IgD-negative memory B cell (primary cell): Measurements from ENCODE around the gene SLC37A3. TPM values are rescaled to one million over a fixed set of nuclear protein-coding genes. Genes with fewer than 3 reads are reported as not detected.
"Not testable (repeated sequence)": the region's sequence is repeated elsewhere in the genome, so short reads cannot be mapped to it uniquely, and the experiment has no call there.

ENCODE experiments used
- H3K27ac Mint-ChIP-seq, 3 donors: one replicate each; pipeline ENCODE4 v1.8.0; 2020 to 2022; ENCODE audit warnings: mild to moderate bottlenecking in 3 of 3, mixed read lengths in 3 of 3, moderate library complexity in 1 of 3
- H3K27me3 Mint-ChIP-seq: one replicate; pipeline ENCODE4 v1.8.0; 2021; ENCODE audit warnings: mixed read lengths
- H3K36me3 Mint-ChIP-seq: one replicate; pipeline ENCODE4 v1.8.0; 2020; ENCODE audit warnings: mild to moderate bottlenecking, mixed read lengths
- H3K4me1 Mint-ChIP-seq, 3 donors: one replicate each; pipeline ENCODE4 v1.8.0; 2020 to 2022; ENCODE audit warnings: mixed read lengths in 3 of 3, mild to moderate bottlenecking in 1 of 3
- H3K4me3 Mint-ChIP-seq, 4 donors: one replicate each; pipeline ENCODE4 v1.8.0; 2020 to 2022; ENCODE audit warnings: mild to moderate bottlenecking in 4 of 4, mixed read lengths in 4 of 4, moderate library complexity in 3 of 4
- H3K9me3 Mint-ChIP-seq, 3 donors: one replicate each; pipeline ENCODE4 v1.8.0; 2020 to 2021; ENCODE audit warnings: mixed read lengths in 3 of 3, mild to moderate bottlenecking in 1 of 3
- polyA plus RNA-seq: library from polyadenylated mRNA; unstranded; fragments of 300-500 nt; fragmentation: Illumina TruSeq; gene quantifications from one replicate; pipeline ENCODE4 v1.2.3, GENCODE V29; 2021

SLC37A3 gene
- polyA plus RNA-seq, 1 donor from 2014 or later: 5.4 TPM

DNA sequence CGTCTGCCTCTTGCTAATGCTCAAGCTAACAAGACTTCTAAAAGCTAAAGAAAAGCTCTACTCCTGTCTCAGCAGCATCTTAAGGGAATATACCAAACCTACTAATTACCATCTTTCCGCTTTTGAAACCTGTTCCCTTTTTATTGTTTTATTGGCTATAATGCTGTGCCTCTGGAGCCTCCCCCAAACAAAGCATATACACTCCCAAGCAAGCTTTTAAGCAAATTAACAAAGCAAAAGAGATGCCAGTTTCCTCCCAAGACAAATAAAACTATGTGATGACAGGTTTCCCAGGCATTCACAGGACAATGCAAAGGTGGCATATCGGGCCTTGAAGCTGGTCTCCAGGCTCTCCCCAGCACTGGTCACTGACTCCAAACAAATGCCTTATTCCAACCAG, 52.9 kb downstream of the SLC37A3 start:
- H3K36me3 Mint-ChIP-seq: peaks cover 10% of the 10 kb centered on the region
- H3K4me1 Mint-ChIP-seq: peaks cover 0 to 5% (median 0%) of the 10 kb centered on the region in 3 donors
- no peak overlapping the region for H3K4me3 Mint-ChIP-seq
- no peaks in the 10 kb centered on the region for H3K9me3 Mint-ChIP-seq
- H3K27ac Mint-ChIP-seq: no peak overlapping the region
- no peaks in the 10 kb centered on the region for H3K27me3 Mint-ChIP-seq

DNA sequence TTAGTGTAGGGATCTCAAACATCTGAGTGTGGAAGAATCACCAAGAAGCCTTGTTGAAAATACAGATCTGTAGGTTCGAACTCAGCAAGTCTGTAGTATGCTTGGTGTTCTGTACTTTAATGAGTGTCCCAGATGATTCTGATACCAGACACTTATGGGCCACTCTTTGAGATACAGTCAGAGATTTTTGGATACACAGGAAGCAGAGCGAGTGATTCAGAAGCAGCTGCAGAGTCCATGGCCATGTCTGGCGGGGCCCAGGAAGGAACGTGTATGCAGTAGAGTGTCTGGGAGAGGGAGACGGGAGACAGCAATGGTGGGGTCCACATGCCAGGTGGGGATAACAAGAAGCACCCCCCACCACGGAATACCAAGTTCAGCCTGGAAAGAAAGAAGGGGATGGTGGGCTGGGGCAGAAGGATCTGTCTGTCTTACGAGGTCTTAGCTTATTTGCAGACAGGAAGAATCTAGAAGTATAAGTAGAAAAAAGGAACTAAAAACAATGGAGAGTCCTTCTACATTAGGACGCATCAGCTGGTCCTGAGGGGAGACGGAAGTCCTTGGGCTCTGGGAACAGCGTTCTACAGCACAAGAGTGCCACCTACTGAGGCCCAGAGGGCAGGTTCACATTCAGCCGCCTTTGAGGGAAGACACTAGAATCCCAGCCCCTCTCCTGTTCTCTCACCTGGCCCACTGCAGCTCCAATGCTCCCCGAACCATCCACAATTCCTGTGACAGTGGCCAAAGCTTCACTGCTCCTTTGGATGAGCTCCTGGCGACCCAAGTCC, 55.4 kb downstream of the SLC37A3 start:
- peak overlapping the region in 1 of 4 donors; percentile 14 for H3K4me3 Mint-ChIP-seq
- H3K27ac Mint-ChIP-seq: no peak overlapping the region
- no peaks in the 10 kb centered on the region for H3K27me3 Mint-ChIP-seq
- peaks cover 10% of the 10 kb centered on the region for H3K36me3 Mint-ChIP-seq
- no peaks in the 10 kb centered on the region for H3K9me3 Mint-ChIP-seq
- H3K4me1 Mint-ChIP-seq: peaks cover 0 to 5% (median 0%) of the 10 kb centered on the region in 3 donors

DNA sequence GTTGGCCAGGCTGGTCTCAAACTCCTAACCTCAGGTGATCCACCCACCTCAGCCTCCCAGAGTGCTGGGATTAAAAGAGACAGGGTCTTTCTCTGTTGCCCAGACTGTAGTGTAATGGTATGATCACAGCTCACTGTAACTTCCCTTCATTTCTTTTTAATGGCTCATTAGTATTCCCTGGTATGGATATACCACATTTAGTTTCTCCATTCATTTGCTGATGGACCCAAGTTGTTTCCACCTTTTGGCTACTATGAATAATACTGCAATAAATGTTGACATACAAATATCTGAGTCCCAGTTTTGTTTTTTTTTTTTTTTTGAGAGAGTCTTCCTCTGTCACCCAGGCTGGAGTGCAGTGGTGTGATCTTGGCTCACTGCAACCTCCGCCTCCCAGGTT, 59.4 kb downstream of the SLC37A3 start:
- not testable (repeated sequence) for H3K36me3 Mint-ChIP-seq, H3K27ac Mint-ChIP-seq

DNA sequence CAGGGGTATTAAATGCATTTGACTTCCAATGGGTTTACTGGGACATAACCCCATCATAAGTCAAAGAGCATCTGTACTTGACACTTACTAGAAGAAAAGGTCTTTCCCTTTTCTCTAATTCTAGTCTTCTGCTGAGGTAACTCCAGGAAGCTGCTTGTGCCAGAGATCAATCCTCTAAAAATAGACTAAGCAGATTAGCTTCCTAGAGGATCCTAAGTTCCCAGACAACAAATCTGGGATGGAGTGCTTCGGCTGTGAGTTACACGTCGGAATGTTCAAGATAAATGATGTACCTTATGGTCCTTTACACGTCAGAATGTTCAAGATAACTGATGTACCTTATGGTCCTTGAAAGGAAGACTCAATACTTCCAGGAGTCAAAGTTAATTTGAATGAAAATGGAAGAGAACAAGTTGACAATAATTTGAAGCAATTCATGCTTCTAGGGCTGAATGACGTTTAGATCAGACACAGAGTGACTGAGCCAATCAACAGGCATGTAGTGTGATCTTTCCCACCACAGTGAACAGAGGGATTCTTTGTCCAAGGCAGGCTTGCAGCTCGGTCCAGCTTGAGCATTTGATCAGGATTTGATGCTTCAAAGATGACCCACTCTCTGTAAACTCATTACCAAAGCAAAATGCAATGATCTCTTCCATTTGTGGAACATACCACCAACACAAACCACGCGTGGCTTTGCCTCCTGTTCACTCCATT, 63.8 kb downstream of the SLC37A3 start:
- Mint-ChIP-seq H3K4me3 (no peak overlapping the region), H3K36me3 (peaks cover 6% of the 10 kb centered on the region), H3K27ac (peak overlapping the region in 1 of 3 donors; percentile 81), H3K9me3 (no peaks in the 10 kb centered on the region), H3K4me1 (peaks cover 0 to 3% (median 0%) of the 10 kb centered on the region in 3 donors), H3K27me3 (no peaks in the 10 kb centered on the region)

More for the DNA sequence above, 59.4 kb downstream of the SLC37A3 start:
- H3K9me3 Mint-ChIP-seq, H3K4me1 Mint-ChIP-seq, H3K27me3 Mint-ChIP-seq, H3K4me3 Mint-ChIP-seq: not testable (repeated sequence)

DNA sequence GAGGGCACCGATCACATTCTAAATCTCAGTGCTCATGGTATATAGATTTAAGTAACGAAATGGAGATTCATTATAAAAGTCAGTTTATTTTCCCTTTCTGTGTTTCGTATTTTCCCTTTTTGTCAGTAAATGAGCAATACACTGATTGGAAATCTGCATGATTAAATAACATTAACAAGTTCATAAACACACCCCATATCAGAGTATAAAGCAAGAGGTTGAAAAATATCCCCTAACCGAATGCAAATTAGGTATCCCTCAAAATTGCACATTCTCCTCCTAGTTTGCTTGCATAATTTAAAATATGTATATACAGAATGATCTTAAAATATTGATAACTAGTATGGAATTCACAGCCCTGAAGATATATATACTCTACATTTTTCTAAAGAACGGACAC, 64.6 kb downstream of the SLC37A3 start:
- Mint-ChIP-seq H3K4me3 (no peak overlapping the region), H3K27me3 (no peaks in the 10 kb centered on the region), H3K27ac (no peak overlapping the region), H3K4me1 (peaks cover 0 to 3% (median 0%) of the 10 kb centered on the region in 3 donors), H3K36me3 (peaks cover 6% of the 10 kb centered on the region), H3K9me3 (no peaks in the 10 kb centered on the region)

DNA sequence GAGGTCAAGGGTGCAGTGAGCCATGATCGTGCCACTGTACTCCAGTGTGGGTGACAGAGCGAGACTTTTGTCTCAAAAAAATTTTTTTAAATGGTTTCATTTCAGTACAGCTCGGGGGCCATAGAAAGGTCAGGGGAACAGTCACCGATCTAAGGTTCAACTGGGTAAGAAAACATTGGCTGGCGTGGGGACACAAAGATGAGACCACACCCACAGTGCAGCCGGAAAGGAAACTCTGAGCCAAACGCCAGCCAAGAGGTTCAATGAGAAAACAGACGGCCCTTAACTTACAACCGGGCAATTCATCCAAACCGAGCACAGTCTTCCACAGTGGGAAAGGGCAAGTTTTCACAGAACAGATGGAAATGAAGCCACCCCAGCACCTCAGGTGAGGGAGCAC, 65.1 kb downstream of the SLC37A3 start:
- H3K36me3 Mint-ChIP-seq: peaks cover 6% of the 10 kb centered on the region
- H3K9me3 Mint-ChIP-seq: no peaks in the 10 kb centered on the region
- H3K27me3 Mint-ChIP-seq: no peaks in the 10 kb centered on the region
- no peak overlapping the region for H3K4me3 Mint-ChIP-seq
- peaks cover 0 to 3% (median 0%) of the 10 kb centered on the region in 3 donors for H3K4me1 Mint-ChIP-seq
- H3K27ac Mint-ChIP-seq: no peak overlapping the region

DNA sequence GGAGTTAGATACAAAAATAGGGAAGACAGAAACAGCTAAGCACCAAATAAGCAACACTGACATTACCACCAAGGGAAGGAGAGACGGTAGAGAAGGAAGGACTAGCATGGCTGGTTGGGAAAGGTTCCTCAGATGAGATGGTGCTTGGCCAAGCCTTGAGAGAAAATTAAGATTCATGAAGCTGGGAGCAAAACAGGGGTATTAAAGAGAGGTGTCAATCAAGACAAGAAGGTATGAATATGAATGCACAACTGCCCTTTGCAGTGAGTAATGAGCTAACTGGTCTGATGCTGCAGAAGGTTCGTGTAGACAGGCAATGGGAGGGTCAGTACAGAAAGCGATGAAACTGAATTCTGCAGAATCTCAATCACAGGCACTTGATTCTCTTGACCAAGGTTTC, 67.7 kb downstream of the SLC37A3 start:
- Mint-ChIP-seq H3K27me3 (no peaks in the 10 kb centered on the region), H3K9me3 (peaks cover 0 to 2% (median 0%) of the 10 kb centered on the region in 3 donors), H3K4me1 (peaks cover 0 to 3% (median 0%) of the 10 kb centered on the region in 3 donors), H3K36me3 (peaks cover 6% of the 10 kb centered on the region), H3K4me3 (no peak overlapping the region), H3K27ac (no peak overlapping the region)

DNA sequence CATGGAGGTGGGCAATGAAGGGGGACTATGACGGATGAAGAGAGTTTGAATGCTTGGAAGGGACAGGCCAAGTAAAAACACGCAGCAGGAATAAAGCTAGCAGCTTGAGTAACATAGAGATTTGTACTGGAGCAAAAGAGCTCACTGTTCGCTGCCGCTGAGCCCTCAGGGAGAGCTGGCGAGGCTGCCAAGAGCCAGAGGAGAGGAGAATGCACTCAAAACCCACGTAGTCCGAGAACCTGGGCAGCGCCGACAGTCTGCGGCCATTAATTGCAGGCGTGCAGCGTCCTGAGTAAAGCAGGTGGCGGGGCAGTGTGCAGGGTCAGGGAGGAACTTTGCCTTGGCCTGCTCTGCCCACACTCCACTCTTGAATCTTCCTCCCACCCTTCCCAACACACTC, 68.2 kb downstream of the SLC37A3 start:
- no peaks in the 10 kb centered on the region for H3K27me3 Mint-ChIP-seq
- H3K9me3 Mint-ChIP-seq: peaks cover 0 to 2% (median 0%) of the 10 kb centered on the region in 3 donors
- peaks cover 0 to 2% (median 0%) of the 10 kb centered on the region in 3 donors for H3K4me1 Mint-ChIP-seq
- H3K4me3 Mint-ChIP-seq: no peak overlapping the region
- no peak overlapping the region for H3K27ac Mint-ChIP-seq
- peaks cover 6% of the 10 kb centered on the region for H3K36me3 Mint-ChIP-seq

DNA sequence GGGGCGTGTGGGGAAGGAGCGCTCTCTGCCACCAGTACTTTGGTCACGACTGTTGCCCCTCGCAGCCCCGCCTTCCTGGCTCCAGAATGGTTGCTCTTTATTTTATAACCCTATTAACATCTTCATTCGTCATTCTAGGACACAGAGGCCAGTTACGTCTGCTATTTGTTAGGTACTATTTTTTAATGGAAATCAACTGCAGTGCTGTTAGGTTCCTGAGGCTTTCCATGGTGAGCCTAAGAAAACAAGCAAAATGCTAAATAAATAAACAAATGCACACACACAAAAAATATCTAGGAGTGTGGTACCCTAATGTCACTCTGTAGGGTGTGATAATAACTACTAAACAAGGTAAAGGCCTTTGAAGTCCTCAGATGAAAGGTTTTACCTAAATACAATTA, 71.1 kb downstream of the SLC37A3 start:
- H3K36me3 Mint-ChIP-seq: no peaks in the 10 kb centered on the region
- H3K4me3 Mint-ChIP-seq: no peak overlapping the region
- H3K9me3 Mint-ChIP-seq: peaks cover 0 to 2% (median 0%) of the 10 kb centered on the region in 3 donors
- H3K27ac Mint-ChIP-seq: peak overlapping the region in 1 of 3 donors; percentile 23
- H3K4me1 Mint-ChIP-seq: no peaks in the 10 kb centered on the region
- no peaks in the 10 kb centered on the region for H3K27me3 Mint-ChIP-seq

DNA sequence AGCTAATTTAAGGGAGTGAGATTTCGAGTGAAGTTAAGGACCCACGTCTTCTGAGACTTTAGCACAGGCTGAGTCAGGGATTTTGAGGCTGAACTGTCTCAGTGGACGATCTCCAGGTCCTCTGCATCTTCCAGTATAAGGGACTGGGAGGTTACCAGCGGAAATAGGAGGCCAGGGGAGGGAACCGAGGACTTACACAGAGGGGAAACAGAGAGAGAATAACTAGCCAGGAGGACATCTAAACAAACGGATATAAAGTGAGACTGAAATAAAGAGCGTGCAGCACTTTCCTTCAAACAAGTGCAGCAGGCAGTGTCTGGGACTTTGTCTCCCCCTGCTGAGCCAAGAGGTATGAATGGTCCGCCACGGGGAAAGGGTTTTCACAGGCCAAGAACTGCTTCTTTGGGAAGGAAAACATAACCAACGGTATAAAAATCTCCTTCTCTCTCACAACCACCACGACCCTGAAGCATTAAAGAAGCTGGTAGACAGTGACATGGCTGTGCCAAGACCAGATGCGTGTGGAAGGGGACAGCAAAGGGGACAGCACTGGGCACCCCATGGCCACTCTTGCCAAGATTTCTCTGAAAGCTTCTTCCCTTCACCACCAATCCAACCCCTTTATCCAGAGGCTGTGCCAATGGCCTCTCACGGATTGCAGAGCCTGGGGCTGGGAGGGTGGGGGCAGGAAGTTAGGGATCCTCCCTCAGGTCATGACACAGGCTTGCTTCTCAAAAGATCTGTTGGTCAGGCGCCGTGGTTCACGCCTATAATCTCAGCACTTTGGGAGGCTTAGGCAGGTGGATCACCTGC, 72.0 kb downstream of the SLC37A3 start:
- Mint-ChIP-seq H3K27ac (peak overlapping the region in 1 of 3 donors; percentile 23), H3K36me3 (no peaks in the 10 kb centered on the region), H3K4me1 (no peaks in the 10 kb centered on the region), H3K9me3 (peaks cover 0 to 2% (median 0%) of the 10 kb centered on the region in 3 donors), H3K4me3 (no peak overlapping the region), H3K27me3 (peaks cover 2% of the 10 kb centered on the region)

DNA sequence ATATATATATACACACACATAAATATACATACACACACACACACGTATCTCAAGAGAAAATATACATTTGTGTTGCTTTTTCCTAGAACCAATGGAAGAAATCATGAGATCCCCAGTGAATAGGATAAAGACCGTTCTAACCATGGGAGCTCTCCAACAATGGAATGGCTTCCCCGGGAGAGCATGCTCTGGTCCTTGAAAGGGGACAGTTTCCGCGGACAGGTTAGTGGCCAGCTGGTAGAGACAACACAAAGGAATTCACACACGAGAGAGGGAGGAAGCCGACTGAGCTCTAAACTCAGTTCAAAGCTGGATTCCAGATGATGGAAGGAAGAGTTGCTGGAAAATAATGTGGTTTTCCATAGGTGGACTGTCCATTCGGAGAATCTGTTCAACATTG, 72.7 kb downstream of the SLC37A3 start:
- Mint-ChIP-seq H3K4me3 (no peak overlapping the region), H3K27ac (no peak overlapping the region), H3K36me3 (no peaks in the 10 kb centered on the region), H3K4me1 (no peaks in the 10 kb centered on the region), H3K27me3 (peaks cover 2% of the 10 kb centered on the region), H3K9me3 (peaks cover 0 to 2% (median 0%) of the 10 kb centered on the region in 3 donors)

DNA sequence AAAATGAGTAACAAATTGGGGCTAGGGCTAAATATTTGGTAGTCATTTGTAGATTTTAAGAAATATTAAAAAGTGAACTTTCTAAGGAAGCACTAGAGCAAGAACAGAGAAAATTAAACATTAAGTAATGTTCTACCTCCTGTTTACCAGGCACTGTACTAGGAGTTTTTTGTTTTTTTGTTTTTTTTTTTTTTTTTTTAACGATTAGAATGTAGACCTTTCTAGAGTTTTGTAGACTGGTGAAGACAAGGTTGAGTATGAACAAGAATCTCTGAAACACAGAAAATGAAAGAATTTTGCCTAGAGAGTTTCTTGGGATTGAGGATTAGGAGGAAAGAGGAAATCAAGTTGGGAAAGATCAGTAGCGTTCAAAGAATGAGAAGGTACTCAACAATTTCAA, 73.6 kb downstream of the SLC37A3 start:
- no peaks in the 10 kb centered on the region for H3K4me1 Mint-ChIP-seq
- no peaks in the 10 kb centered on the region for H3K36me3 Mint-ChIP-seq
- no peak overlapping the region for H3K27ac Mint-ChIP-seq
- no peak overlapping the region for H3K4me3 Mint-ChIP-seq
- H3K9me3 Mint-ChIP-seq: peaks cover 0 to 2% (median 0%) of the 10 kb centered on the region in 3 donors
- peaks cover 2% of the 10 kb centered on the region for H3K27me3 Mint-ChIP-seq

DNA sequence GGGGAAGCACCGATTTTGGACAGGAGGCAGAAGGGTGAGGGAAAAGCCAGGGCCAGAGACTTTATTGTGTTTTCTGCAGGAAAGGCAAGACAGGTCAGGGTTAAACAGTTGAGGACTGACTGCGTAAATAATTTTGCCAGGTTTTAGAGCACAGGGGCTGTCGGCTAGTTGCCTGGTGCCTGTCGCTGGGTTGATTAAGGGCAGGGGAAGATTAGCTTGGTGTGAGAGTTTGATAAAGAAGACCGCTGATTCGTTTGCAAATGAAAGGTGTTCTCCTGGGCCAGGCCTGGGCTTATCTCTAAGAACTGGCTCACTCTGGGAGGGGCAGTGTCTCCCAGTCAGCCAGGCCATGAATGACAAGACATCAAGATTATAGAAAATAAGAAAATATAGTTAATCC, 75.6 kb downstream of the SLC37A3 start:
- Mint-ChIP-seq H3K27me3 (peaks cover 4% of the 10 kb centered on the region), H3K9me3 (peaks cover 0 to under 1% (median 0%) of the 10 kb centered on the region in 3 donors), H3K36me3 (peaks cover 1% of the 10 kb centered on the region), H3K4me1 (no peaks in the 10 kb centered on the region), H3K27ac (no peak overlapping the region), H3K4me3 (no peak overlapping the region)

DNA sequence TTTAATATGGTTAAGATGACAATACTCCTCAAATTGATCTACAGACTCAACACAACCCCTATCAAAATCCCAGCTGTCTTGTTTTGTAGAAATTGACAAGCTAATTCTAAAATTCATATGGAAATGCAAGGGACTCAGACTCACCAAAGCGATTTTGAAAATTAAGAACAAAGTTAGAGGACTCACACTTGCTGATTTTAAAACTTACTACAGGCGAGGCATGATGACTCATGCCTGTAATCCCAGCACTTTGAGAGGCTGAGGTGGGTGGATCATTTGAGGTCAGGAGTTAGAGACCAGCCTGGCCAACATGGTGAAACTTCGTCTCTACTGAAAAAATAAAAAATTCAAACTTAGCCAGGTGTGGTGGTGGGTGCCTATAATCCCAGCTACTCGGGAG, 78.3 kb downstream of the SLC37A3 start:
- H3K4me3 Mint-ChIP-seq, H3K36me3 Mint-ChIP-seq, H3K27ac Mint-ChIP-seq, H3K9me3 Mint-ChIP-seq, H3K4me1 Mint-ChIP-seq, H3K27me3 Mint-ChIP-seq: not testable (repeated sequence)

DNA sequence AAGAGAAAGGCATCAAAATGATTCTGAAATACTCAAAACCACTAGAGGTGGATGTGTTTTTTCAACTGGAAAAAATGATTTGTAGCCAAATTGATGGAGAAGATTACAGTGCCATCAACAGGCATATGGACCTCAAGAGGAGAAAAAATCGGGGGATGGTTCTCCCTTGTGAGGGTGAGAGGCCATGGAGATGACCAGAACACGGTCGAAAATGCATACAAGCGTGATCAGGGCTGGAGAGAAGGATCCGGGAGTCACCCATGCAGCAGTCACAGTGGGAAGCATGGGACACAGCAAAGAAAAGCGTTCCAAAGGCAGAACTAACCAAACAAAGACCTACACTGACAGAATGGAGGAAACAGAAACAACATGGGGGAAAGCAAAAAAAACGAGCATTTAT, 80.3 kb downstream of the SLC37A3 start:
- peaks cover 0 to under 1% (median 0%) of the 10 kb centered on the region in 3 donors for H3K9me3 Mint-ChIP-seq
- H3K27me3 Mint-ChIP-seq: peaks cover 10% of the 10 kb centered on the region
- peaks cover 4% of the 10 kb centered on the region for H3K36me3 Mint-ChIP-seq
- peaks cover 0 to 1% (median 0%) of the 10 kb centered on the region in 3 donors for H3K4me1 Mint-ChIP-seq
- H3K27ac Mint-ChIP-seq: no peak overlapping the region
- no peak overlapping the region for H3K4me3 Mint-ChIP-seq
